K562 (cell line): Measurements from ENCODE around the gene GNGT2. TPM values are rescaled to one million over a fixed set of nuclear protein-coding genes. Genes with fewer than 3 reads are reported as not detected.

ENCODE experiments used
- ATAC-seq: fragments of 200-7000 bp; cut with Tn5 transposase; 3 replicates; pipeline ENCODE4 v1.9.1; 2020; ENCODE audit warnings: moderate library complexity
- BruUV-seq: library from RNA; stranded (reverse); fragments of 400-500 nt; replicated peaks from 2 replicates; lab custom pipeline; 2021; lab: Mats Ljungman, UMichigan
- CTCF ChIA-PET: fragments of 300-600 bp; formaldehyde crosslinking; extraction: SDS; loops from one replicate; lab custom pipeline; 2021; ENCODE audit warnings: low intra/inter-chr PET ratio; lab: Yijun Ruan, JAX
- POLR2A ChIA-PET: fragments of 300-600, 350-650 bp; sonication (Branson Sonifier 250); formaldehyde crosslinking; extraction: SDS; loops from one replicate; lab custom pipeline; 2021; ENCODE audit warnings: antibody characterized with exemption, inconsistent platforms; lab: Yijun Ruan, JAX
- DNase-seq, 4 experiments: peaks; one replicate each; pipeline versions ENCODE4 v3.0.0 to v3.0.0-alpha.2; 2011 to 2018; ENCODE audit warnings: low spot score in 3 of 4, mixed read lengths in 3 of 4; ENCODE audit errors: extremely low read depth in 1 of 4
- FAIRE-seq: peaks from 2 replicates; lab custom pipeline; 2011; peaks lifted over from hg19 to GRCh38; lab: Jason Lieb, UNC
- H2AFZ ChIP-seq: 2 replicates; pipeline ENCODE4 v1.6.0; 2011; ENCODE audit warnings: low read depth, low read length, control low read depth, inconsistent platforms
- H3K27ac ChIP-seq: fragments of 200-600 bp; 3 replicates; pipeline ENCODE4 v1.8.0; 2011; ENCODE audit warnings: low read depth, mild to moderate bottlenecking, control low read depth, inconsistent platforms, low read length, moderate library complexity, mixed read lengths; ENCODE audit errors: extremely low read depth
- H3K27me3 ChIP-seq, 2 experiments: fragments of 300-600 bp in 1 of 2; 2 replicates in 1 of 2; 3 replicates in 1 of 2; pipeline versions ENCODE4 v1.6.0 to v1.8.0; 2011; ENCODE audit warnings: inconsistent platforms in 2 of 2, low read length in 2 of 2, mild to moderate bottlenecking in 1 of 2, mixed read lengths in 1 of 2, moderate library complexity in 1 of 2; ENCODE audit not compliant: control insufficient read depth in 2 of 2, insufficient read depth in 2 of 2
- H3K36me3 ChIP-seq: fragments of 300-600 bp; 3 replicates; pipeline ENCODE4 v1.8.0; 2011; ENCODE audit warnings: mild to moderate bottlenecking, low read length, inconsistent platforms; ENCODE audit not compliant: control insufficient read depth, insufficient read depth
- H3K4me1 ChIP-seq, 2 experiments: fragments of 200-600 bp in 1 of 2; replicated peaks in 1 of 2; 2 replicates in 1 of 2; 3 replicates in 1 of 2; pipeline versions ENCODE4 v1.5.1 to v1.8.0; 2011; ENCODE audit warnings: inconsistent platforms in 2 of 2, low read length in 2 of 2, mild to moderate bottlenecking in 1 of 2, mixed read lengths in 1 of 2, moderate library complexity in 1 of 2; ENCODE audit not compliant: control insufficient read depth in 2 of 2, insufficient read depth in 2 of 2
- H3K4me2 ChIP-seq: 2 replicates; pipeline ENCODE4 v1.6.1; 2011; ENCODE audit warnings: low read length, control low read depth, inconsistent platforms, mixed read lengths; ENCODE audit not compliant: insufficient read depth
- H3K4me3 ChIP-seq: fragments of 200-600 bp; sonication (generic), shearing (Covaris generic); 2 replicates; pipeline ENCODE4 v1.5.1; 2016; ENCODE audit warnings: control low read depth, inconsistent platforms
- H3K79me2 ChIP-seq: fragments of 200-600 bp; 3 replicates; pipeline ENCODE4 v1.8.0; 2011; ENCODE audit warnings: low read length, inconsistent platforms; ENCODE audit not compliant: control insufficient read depth, insufficient read depth
- H3K9ac ChIP-seq, 2 experiments: 2 replicates each; pipeline versions ENCODE4 v1.6.0 to v1.6.1; 2011; ENCODE audit warnings: low read depth in 2 of 2, low read length in 2 of 2, control low read depth in 1 of 2, inconsistent platforms in 1 of 2, mild to moderate bottlenecking in 1 of 2, mixed read lengths in 1 of 2; ENCODE audit not compliant: insufficient read depth in 1 of 2
- H3K9me1 ChIP-seq: one replicate; pipeline ENCODE4 v1.6.0; 2011; ENCODE audit warnings: inconsistent platforms, mild to moderate bottlenecking, low read length, moderate library complexity; ENCODE audit not compliant: control insufficient read depth, insufficient read depth
- H3K9me3 ChIP-seq: replicated peaks from 2 replicates; pipeline ENCODE4 v1.5.1; 2011; ENCODE audit warnings: low read depth, low read length, inconsistent platforms; ENCODE audit not compliant: control insufficient read depth, insufficient read depth
- H4K20me1 ChIP-seq: replicated peaks from 2 replicates; pipeline ENCODE4 v1.6.1; 2011; ENCODE audit warnings: low read length, inconsistent platforms, mixed read lengths; ENCODE audit not compliant: control insufficient read depth, insufficient read depth
- CLOCK ChIP-seq: fragments of 250-450 bp; sonication (Bioruptor Pico); IDR thresholded peaks from 2 replicates; pipeline ENCODE4 v1.4.0; 2020; ENCODE audit warnings: mild to moderate bottlenecking, moderate library complexity, borderline replicate concordance
- GTF2E2 ChIP-seq: fragments of 200-800 bp; sonication (Bioruptor generic); IDR thresholded peaks from 2 replicates; pipeline ENCODE4 v1.6.1; 2016; ENCODE audit warnings: missing genetic modification characterization, missing compliant biosample characterization
- HBP1 ChIP-seq: fragments of 450-650 bp; formaldehyde crosslinking; IDR thresholded peaks from 2 replicates; pipeline ENCODE4 v1.4.0; 2022; ENCODE audit warnings: missing genetic modification characterization
- RREB1 ChIP-seq: fragments of 250-450 bp; sonication (Bioruptor Pico); IDR thresholded peaks from 2 replicates; pipeline ENCODE4 v1.4.0; 2020
- SMAD2 ChIP-seq: fragments of 150-350 bp; IDR thresholded peaks from 2 replicates; pipeline ENCODE4 v1.6.1; 2014; ENCODE audit warnings: low read depth, mild to moderate bottlenecking, low read length
- SREBF2 ChIP-seq: sonication (generic); formaldehyde crosslinking; IDR thresholded peaks from 2 replicates; pipeline ENCODE4 v1.4.0; 2020; ENCODE audit warnings: mild to moderate bottlenecking, missing genetic modification reagents
- THRB ChIP-seq: fragments of 450-650 bp; formaldehyde crosslinking; conservative IDR thresholded peaks from 2 replicates; pipeline ENCODE4 v1.4.0; 2022; ENCODE audit warnings: mild to moderate bottlenecking, missing genetic modification characterization
- TRIM24 ChIP-seq, 2 experiments: fragments of 450-650 bp; IDR thresholded peaks; 2 replicates each; pipeline ENCODE4 v1.6.1; 2016
- whole genome bisulfite sequencing: fragments of 100-300 bp; shearing (Covaris generic); methylation state at CpG from one replicate; pipeline ENCODE4 v1.1.6; 2016; ENCODE audit warnings: low coverage, mixed read lengths; ENCODE audit not compliant: insufficient coverage; ENCODE audit errors: missing lambda C conversion rate; 5-methylcytosine and 5-hydroxymethylcytosine counted together
- in situ Hi-C: fragments of 300-500 bp; cut with MboI; formaldehyde crosslinking; loops from 4 replicates; pipeline ENCODE4 v1.15.0; 2018; ENCODE audit warnings: inconsistent platforms, mixed read lengths
- intact Hi-C: fragments of 100-400 bp; cut with micrococcal nuclease; formaldehyde crosslinking; loops from 2 replicates; pipeline ENCODE4 v1.14.2; 2022
- polyA plus RNA-seq, 8 experiments: library from polyadenylated mRNA; depleted of rRNA in 4 of 8; stranded (reverse) in 5 of 8; unstranded in 3 of 8; fragments of >200 nt; fragmentation: Nextera tagmentation in 2 of 8; fragmentation: Illumina TruSeq in 1 of 8; extraction: Ambion mirVana in 2 of 8; extraction: Trizol in 1 of 8; gene quantifications; 2 replicates each; pipeline versions ENCODE4 v1.2.1 to v1.2.3, GENCODE V29; 2011 to 2014; ENCODE audit warnings: inconsistent platforms in 1 of 8, missing spikeins in 1 of 8
- total RNA-seq, 7 experiments: library from RNA; depleted of rRNA in 6 of 7; stranded (reverse); fragments of >200 nt in 6 of 7; fragmentation: Illumina TruSeq in 2 of 7; extraction: Trizol in 2 of 7; gene quantifications; 2 replicates each; pipeline versions ENCODE4 v1.2.1 to v1.2.3, GENCODE V29; 2011 to 2021; ENCODE audit warnings: low replicate concordance in 1 of 7

The GNGT2 gene
- total and polyA plus RNA-seq, 9 of the 15 experiments (the other 6 are each of a cell fraction or from before 2014, with no cell fraction given), result not detected

- Histone ChIP-seq H3K9me1 (no peaks in the 10 kb centered on the region), H3K4me3 (no peak overlapping the region), H3K36me3 (no peaks in the 10 kb centered on the region), H4K20me1 (no peaks in the 10 kb centered on the region), H3K4me2 (no peak overlapping the region), H3K27ac (no peak overlapping the region), H3K4me1 (peaks cover 5 to 33% of the 10 kb centered on the region in 2 experiments; a peak in 4 of 5 replicates), H2AFZ (no peak overlapping the region), H3K9ac (no peak overlapping the region), H3K27me3 (peaks cover 0 to 55% of the 10 kb centered on the region in 2 experiments; a peak in 3 of 5 replicates), H3K9me3 (no peaks in the 10 kb centered on the region; the same call in 1 of the 2 replicates), H3K79me2 (no peaks in the 10 kb centered on the region)
- FAIRE-seq (no peak), DNase-seq (no peak), ATAC-seq (no peak)
- CTCF ChIA-PET, result interaction anchor here (1.5 to 1.7 kb wide), 2 partner anchors 47 to 64 kb away, joined by 6 read pairs; no protein-coding TSS in a partner anchor
- intact Hi-C loops (loop anchor here (2.0 to 5.0 kb wide), 4 partner anchors 35 to 275 kb away; no protein-coding TSS in a partner anchor), in situ Hi-C loops (no loop called here)
- WGBS, result 12% methylated on average over 3 of the region's 3 CpGs
- no peak for TF ChIP-seq THRB (CRISPR knock-in tag)
- no peak for TF ChIP-seq TRIM24 (IDR thresholded peaks at IDR 0.05)
- TF ChIP-seq SREBF2 (CRISPR knock-in tag), result no peak
- TF ChIP-seq SMAD2, result no peak
- TF ChIP-seq HBP1, result no peak
- TF ChIP-seq RREB1 (CRISPR knock-in tag), result no peak
- TF ChIP-seq CLOCK (CRISPR knock-in tag), result no peak
- no peak for TF ChIP-seq GTF2E2 (tag)
- POLR2A ChIA-PET, result interaction anchor here (0.6 to 0.8 kb wide), 3 partner anchors 157 to 311 kb away, joined by 3 read pairs; no protein-coding TSS in a partner anchor
- no TSS peak for BruUV-seq
These were observed 16.5 kb upstream of the GNGT2 start for GRCh38 chr17:49226771-49227435.
